ENCODE measurements around the gene IBSP. TPM values are rescaled to one million over a fixed set of nuclear protein-coding genes. Genes with fewer than 3 reads are reported as not detected.

IBSP gene
- total RNA-seq, 1 experiment from 2014 or later = not detected

- Histone ChIP-seq H4K20me1 (ENCODE audit: insufficient read depth) (no peaks in the 10 kb centered on the region), H3F3A (ENCODE audit: insufficient read depth, low read depth) (no peaks in the 10 kb centered on the region), H3K4me1 (replicated peaks; ENCODE audit: insufficient read depth) (peaks cover 10% of the 10 kb centered on the region), H3K9me2 (ENCODE audit: insufficient read depth) (no peaks in the 10 kb centered on the region), H3K27ac (no peak overlapping the region), H3K36me3 (ENCODE audit: low read depth) (no peaks in the 10 kb centered on the region), H3K4me3 (no peak overlapping the region), H3K4me2 (no peak overlapping the region), H3K9me3 (ENCODE audit: insufficient read depth, low read depth) (no peaks in the 10 kb centered on the region), H3K79me2 (ENCODE audit: low read depth) (no peaks in the 10 kb centered on the region), H3K27me3 (ENCODE audit: insufficient read depth, low read depth) (no peaks in the 10 kb centered on the region), H2AFZ (no peak overlapping the region)
- DNase-seq = no peak
- CTCF ChIA-PET = no interaction called here
- POLR2A ChIA-PET (ENCODE audit: unreplicated experiment) = no interaction called here
- TF ChIP-seq CTCF (conservative IDR thresholded peaks at IDR 0.05) (no peak), EZH2 (IDR thresholded peaks at IDR 0.05; ENCODE audit: low read depth) (no peak)
- intact Hi-C loops (cut with micrococcal nuclease; ENCODE audit: unreplicated experiment) = loop anchor here (5.0 kb wide), 1 partner anchor 660 kb away; no protein-coding TSS in a partner anchor
- BruUV-seq (replicated peaks) = no TSS peak
Observed at GRCh38 chr4:87857789-87858188, 58.4 kb downstream of the IBSP start.

Other genes starting within 250 kb of the IBSP start
- not detected in 2 replicates for gene DSPP, start 191.0 kb upstream of the IBSP start, total RNA-seq (2021)
- gene DMP1, start 149.3 kb upstream of the IBSP start, total RNA-seq (2021) = not detected in 2 replicates
- gene MEPE, start 33.4 kb downstream of the IBSP start, total RNA-seq (2021) = not detected in 2 replicates
- gene SPP1, start 176.2 kb downstream of the IBSP start, total RNA-seq (2021) = 212 and 249 TPM in 2 replicates
- 10.2 and 16.3 TPM in 2 replicates for gene PKD2, start 208.1 kb downstream of the IBSP start, total RNA-seq (2021)